HepG2 (cell line): Measurements from ENCODE around the gene EVI5.

Experiments
- CTCF ChIP-seq: sonication (generic); formaldehyde crosslinking; IDR thresholded peaks from 2 replicates; pipeline ENCODE4 v1.5.0; 2020; ENCODE audit warnings: mild to moderate bottlenecking, missing genetic modification reagents, moderate library complexity
- SRF ChIP-seq: IDR thresholded peaks from 2 replicates; pipeline ENCODE4 v1.6.1; 2011; ENCODE audit warnings: mild to moderate bottlenecking, low read depth, low read length, moderate library complexity
- SUZ12 ChIP-seq: fragments of 150-350 bp; IDR thresholded peaks from 2 replicates; pipeline ENCODE4 v1.6.1; 2014; ENCODE audit warnings: low read depth, low read length
- ZNF33B ChIP-seq: sonication (generic); formaldehyde crosslinking; IDR thresholded peaks from 2 replicates; pipeline ENCODE4 v1.5.1; 2020; ENCODE audit warnings: mild to moderate bottlenecking, missing genetic modification reagents

GRCh38 chr1:92464588-92465255 is 320.2 kb downstream of the EVI5 start:
- TF ChIP-seq SRF (no peak), ZNF33B (CRISPR knock-in tag) (no peak), SUZ12 (no peak), CTCF (no peak)
